A549 (cell line): ENCODE measurements around the gene PSME4.

Experiments used
- CTCF ChIP-seq: fragments of >200 bp; sonication (Bioruptor Twin); formaldehyde crosslinking; IDR thresholded peaks from 3 replicates; pipeline ENCODE4 v1.5.1; 2016
- MAFK ChIP-seq: fragments of 450-650 bp; IDR thresholded peaks from 2 replicates; pipeline ENCODE4 v1.6.1; 2014; ENCODE audit not compliant: partially characterized antibody
- RAD21 ChIP-seq, 2 experiments: fragments of >200 bp in 1 of 2; sonication (Bioruptor Twin) in 1 of 2; formaldehyde crosslinking in 1 of 2; IDR thresholded peaks in 1 of 2; conservative IDR thresholded peaks in 1 of 2; 2 replicates in 1 of 2; 3 replicates in 1 of 2; pipeline ENCODE4 v1.6.1; 2012 to 2018; ENCODE audit warnings: inconsistent platforms in 1 of 2

GRCh38 chr2:53854678-53855077 lies 116.1 kb downstream of the PSME4 start:
- no peak for TF ChIP-seq MAFK
- no peak for TF ChIP-seq CTCF
- TF ChIP-seq RAD21 (conservative IDR thresholded peaks at IDR 0.05 in 1 of 2, IDR thresholded peaks at IDR 0.05 in 1 of 2): no peak
